Muscle of leg (tissue), 11 donors: Measurements from ENCODE around the gene GJA4. TPM values are rescaled to one million over a fixed set of nuclear protein-coding genes. Genes with fewer than 3 reads are reported as not detected.
"Not testable (repeated sequence)": the region's sequence is repeated elsewhere in the genome, so short reads cannot be mapped to it uniquely, and the experiment has no call there.

ENCODE experiments used
- DNase-seq: peaks from one replicate; pipeline ENCODE4 v3.0.0; 2013
- H3K27ac ChIP-seq: one replicate; pipeline ENCODE4 v1.5.1; 2013; ENCODE audit warnings: mild to moderate bottlenecking, low read length, control low read depth
- H3K27me3 ChIP-seq: one replicate; pipeline ENCODE4 v1.6.1; 2013; ENCODE audit warnings: low read length; ENCODE audit not compliant: control insufficient read depth, insufficient read depth
- H3K36me3 ChIP-seq: one replicate; pipeline ENCODE4 v1.6.1; 2013; ENCODE audit warnings: low read length; ENCODE audit not compliant: control insufficient read depth, insufficient read depth
- H3K4me1 ChIP-seq: one replicate; pipeline ENCODE4 v1.6.1; 2013; ENCODE audit warnings: low read length; ENCODE audit not compliant: control insufficient read depth, insufficient read depth
- H3K4me3 ChIP-seq: one replicate; pipeline ENCODE4 v1.5.1; 2013; ENCODE audit warnings: low read length, control low read depth
- H3K9me3 ChIP-seq: replicated peaks from 2 replicates; pipeline ENCODE4 v1.6.1; 2013; ENCODE audit warnings: low read depth, low read length; ENCODE audit not compliant: control insufficient read depth
- WGBS: methylation state at CpG from one replicate; pipeline ENCODE4 v1.1.5; 2013; ENCODE audit warnings: missing lambda C conversion rate; ENCODE audit not compliant: insufficient coverage; 5-methylcytosine and 5-hydroxymethylcytosine counted together
- polyA plus RNA-seq, 8 donors: library from polyadenylated mRNA; unstranded; fragments of 120-200 nt; gene quantifications; one replicate each; pipeline versions ENCODE4 v1.2.1 to v1.2.3, GENCODE V29; 2013; ENCODE audit warnings: inconsistent platforms in 1 of 8, low replicate concordance in 1 of 8; ENCODE audit not compliant: insufficient read length in 8 of 8, insufficient read depth in 1 of 8
- total RNA-seq: library from RNA; stranded (reverse); fragments of 120-200 nt; gene quantifications from one replicate; pipeline ENCODE4 v1.2.4, GENCODE V29; 2013

GJA4 gene
- total and polyA plus RNA-seq, 9 donors, result 31.4 to 53.9 (median 36.2) TPM

GRCh38 chr1:34762474-34763141 lies 30.2 kb upstream of the GJA4 start:
- H3K36me3 ChIP-seq, result no peaks in the 10 kb centered on the region
- H3K9me3 ChIP-seq, result no peaks in the 10 kb centered on the region
- no peak for DNase-seq
- WGBS, result 51% methylated on average over 6 of the region's 7 CpGs
- no peaks in the 10 kb centered on the region for H3K4me1 ChIP-seq
- H3K4me3 ChIP-seq, result no peak overlapping the region
- no peak overlapping the region for H3K27ac ChIP-seq
- peaks cover 6% of the 10 kb centered on the region for H3K27me3 ChIP-seq

- H3K27ac ChIP-seq, result no peak overlapping the region
- no peak overlapping the region for H3K4me3 ChIP-seq
- H3K27me3 ChIP-seq, result peaks cover 8% of the 10 kb centered on the region
- no peak for DNase-seq
- no peaks in the 10 kb centered on the region for H3K4me1 ChIP-seq
- H3K36me3 ChIP-seq, result no peaks in the 10 kb centered on the region
- no peaks in the 10 kb centered on the region for H3K9me3 ChIP-seq
- WGBS, result 37% methylated on average over 7 of the region's 8 CpGs
Measured at GRCh38 chr1:34763142-34763781, 29.5 kb upstream of the GJA4 start.

- no peaks in the 10 kb centered on the region for H3K9me3 ChIP-seq
- no peak overlapping the region for H3K27ac ChIP-seq
- H3K4me1 ChIP-seq, result no peaks in the 10 kb centered on the region
- H3K4me3 ChIP-seq, result no peak overlapping the region
- WGBS, result no CpG with 5 or more reads among the region's 3 CpGs
- DNase-seq, result no peak
- peaks cover 8% of the 10 kb centered on the region for H3K27me3 ChIP-seq
- H3K36me3 ChIP-seq, result no peaks in the 10 kb centered on the region
Measured at GRCh38 chr1:34768856-34769255, 23.9 kb upstream of the GJA4 start.

- H3K9me3 ChIP-seq, result no peaks in the 10 kb centered on the region
- H3K36me3 ChIP-seq, result no peaks in the 10 kb centered on the region
- H3K27ac ChIP-seq, result no peak overlapping the region
- 73% methylated on average over 5 of the region's 5 CpGs for WGBS
- H3K27me3 ChIP-seq, result peaks cover 10% of the 10 kb centered on the region
- no peak overlapping the region for H3K4me3 ChIP-seq
- no peaks in the 10 kb centered on the region for H3K4me1 ChIP-seq
- DNase-seq, result no peak
Measured at GRCh38 chr1:34770891-34771504, 21.8 kb upstream of the GJA4 start.

- Histone ChIP-seq H3K27ac (no peak overlapping the region), H3K4me3 (no peak overlapping the region), H3K27me3 (peaks cover 6% of the 10 kb centered on the region), H3K36me3 (no peaks in the 10 kb centered on the region), H3K9me3 (no peaks in the 10 kb centered on the region), H3K4me1 (no peaks in the 10 kb centered on the region)
- WGBS, result 75% methylated on average over 8 of the region's 16 CpGs
- DNase-seq, result no peak
Measured at GRCh38 chr1:34771573-34772371, 21.0 kb upstream of the GJA4 start.

- not testable (repeated sequence) for H3K4me3 ChIP-seq, H3K36me3 ChIP-seq, H3K4me1 ChIP-seq, DNase-seq, H3K9me3 ChIP-seq, H3K27me3 ChIP-seq, H3K27ac ChIP-seq
- no CpG with 5 or more reads among the region's 4 CpGs for WGBS
Measured at GRCh38 chr1:34773114-34773513, 19.7 kb upstream of the GJA4 start.

- Histone ChIP-seq H3K27ac (no peak overlapping the region), H3K4me1 (no peaks in the 10 kb centered on the region), H3K36me3 (no peaks in the 10 kb centered on the region), H3K4me3 (no peak overlapping the region), H3K9me3 (no peaks in the 10 kb centered on the region), H3K27me3 (peaks cover 17% of the 10 kb centered on the region)
- no peak for DNase-seq
- WGBS, result 49% methylated on average over 6 of the region's 8 CpGs
Measured at GRCh38 chr1:34774957-34775356, 17.8 kb upstream of the GJA4 start.

GRCh38 chr1:34776911-34777310 lies 15.9 kb upstream of the GJA4 start:
- H3K27ac ChIP-seq, result no peak overlapping the region
- H3K27me3 ChIP-seq, result peaks cover 36% of the 10 kb centered on the region
- no peak for DNase-seq
- no peaks in the 10 kb centered on the region for H3K9me3 ChIP-seq
- peaks cover 5% of the 10 kb centered on the region for H3K4me1 ChIP-seq
- H3K36me3 ChIP-seq, result no peaks in the 10 kb centered on the region
- H3K4me3 ChIP-seq, result no peak overlapping the region
- WGBS, result 56% methylated on average over 2 of the region's 3 CpGs

GRCh38 chr1:34777519-34778321 lies 15.1 kb upstream of the GJA4 start:
- 42% methylated on average over 8 of the region's 10 CpGs for WGBS
- H3K36me3 ChIP-seq, result no peaks in the 10 kb centered on the region
- no peak for DNase-seq
- H3K27ac ChIP-seq, result no peak overlapping the region
- no peaks in the 10 kb centered on the region for H3K9me3 ChIP-seq
- no peak overlapping the region for H3K4me3 ChIP-seq
- peaks cover 5% of the 10 kb centered on the region for H3K4me1 ChIP-seq
- H3K27me3 ChIP-seq, result peaks cover 45% of the 10 kb centered on the region
